ENCODE measurements around the gene ANKHD1.
"Not testable (repeated sequence)": the region's sequence is repeated elsewhere in the genome, so short reads cannot be mapped to it uniquely, and the experiment has no call there.

- not testable (repeated sequence) for TF ChIP-seq CTCF, POLR2A, POLR2AphosphoS5 (IDR thresholded peaks at IDR 0.05)
These were observed 55.7 kb downstream of the ANKHD1 start for GRCh38 chr5:140457368-140457767.

Data from prostate gland (tissue), 2 donors.